ENCODE measurements around the gene TREML4.

DNA sequence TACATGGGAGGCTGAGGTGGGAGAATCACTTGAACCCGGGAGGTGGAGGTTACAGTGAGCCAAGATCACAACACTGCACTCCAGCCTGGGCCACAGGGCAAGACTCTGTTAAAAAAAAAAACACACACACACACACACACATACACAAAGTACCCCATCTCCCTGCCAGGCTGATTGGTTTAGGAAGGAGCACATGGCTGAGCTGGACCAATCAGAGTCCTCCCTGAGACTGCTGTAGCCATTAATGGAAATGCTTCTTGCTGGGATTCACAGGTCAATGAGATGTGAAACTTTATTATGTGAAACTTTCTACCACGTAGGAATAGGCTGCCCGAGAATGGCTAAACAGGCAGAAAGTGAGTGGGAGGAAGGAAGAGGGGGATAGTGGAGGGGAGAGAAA, 55.5 kb downstream of the TREML4 start:
- TF ChIP-seq EZH2 (IDR thresholded peaks at IDR 0.05; ENCODE audit: insufficient read depth, low read length) (no peak), CTCF (IDR thresholded peaks at IDR 0.05; ENCODE audit: insufficient read depth, low read depth, low read length) (no peak)
